ENCODE data around the gene SH2D6.
A peak's percentile ranks its signal among the peaks of the same experiment; 100 is the strongest.
"Not testable (repeated sequence)": the region's sequence is repeated elsewhere in the genome, so short reads cannot be mapped to it uniquely, and the experiment has no call there.

SH2D6 gene

GRCh38 chr2:85418132-85419008 lies at the start of gene SH2D6:
TSS of gene SH2D6 (plus strand) at chr2:85418714. CDS start at chr2:85429466, 10,752 bp downstream.
- DNase-seq (ENCODE audit: low spot score in 2 of 2) (peak; percentile 79 to 92), ATAC-seq (ENCODE audit: low read depth) (peak; percentile 81)
- H3K27ac Mint-ChIP-seq = peak within 1 kb of the TSS; percentile 91
- H3K4me1 Mint-ChIP-seq = peaks cover 16% of the 10 kb centered on the region
- H3K9me3 Mint-ChIP-seq = no peaks in the 10 kb centered on the region
- no peaks in the 10 kb centered on the region for H3K27me3 Mint-ChIP-seq
- H3K4me3 Mint-ChIP-seq = peak within 1 kb of the TSS; percentile 97
- no peaks in the 10 kb centered on the region for H3K36me3 Mint-ChIP-seq

GRCh38 chr2:85368921-85369320 lies 49.6 kb upstream of the SH2D6 start:
- DNase-seq (ENCODE audit: low spot score in 2 of 2) = no peak
- no peak for ATAC-seq (ENCODE audit: low read depth)
- no peaks in the 10 kb centered on the region for H3K27me3 Mint-ChIP-seq
- no peaks in the 10 kb centered on the region for H3K4me1 Mint-ChIP-seq
- peaks cover 13% of the 10 kb centered on the region for H3K36me3 Mint-ChIP-seq
- H3K27ac Mint-ChIP-seq = no peak overlapping the region
- H3K4me3 Mint-ChIP-seq = no peak overlapping the region
- H3K9me3 Mint-ChIP-seq = peaks cover under 1% of the 10 kb centered on the region

GRCh38 chr2:85369500-85369899 lies 49.0 kb upstream of the SH2D6 start:
- Mint-ChIP-seq H3K27ac (no peak overlapping the region), H3K4me3 (no peak overlapping the region), H3K4me1 (no peaks in the 10 kb centered on the region), H3K27me3 (no peaks in the 10 kb centered on the region), H3K36me3 (peaks cover 15% of the 10 kb centered on the region), H3K9me3 (peaks cover 2% of the 10 kb centered on the region)
- ATAC-seq (ENCODE audit: low read depth) (no peak), DNase-seq (ENCODE audit: low spot score in 2 of 2) (no peak)

- DNase-seq (ENCODE audit: low spot score in 2 of 2) (no peak), ATAC-seq (ENCODE audit: low read depth) (no peak)
- Mint-ChIP-seq H3K4me1 (no peaks in the 10 kb centered on the region), H3K9me3 (peaks cover 2% of the 10 kb centered on the region), H3K4me3 (no peak overlapping the region), H3K36me3 (peaks cover 23% of the 10 kb centered on the region), H3K27ac (no peak overlapping the region), H3K27me3 (no peaks in the 10 kb centered on the region)
Observed at GRCh38 chr2:85371045-85371444, 47.5 kb upstream of the SH2D6 start.

- Mint-ChIP-seq H3K9me3 (peaks cover 2% of the 10 kb centered on the region), H3K27me3 (no peaks in the 10 kb centered on the region), H3K36me3 (peaks cover 38% of the 10 kb centered on the region), H3K4me1 (no peaks in the 10 kb centered on the region), H3K27ac (no peak overlapping the region), H3K4me3 (no peak overlapping the region)
- DNase-seq (ENCODE audit: low spot score in 2 of 2) (no peak), ATAC-seq (ENCODE audit: low read depth) (no peak)
Observed at GRCh38 chr2:85376291-85377065, 42.0 kb upstream of the SH2D6 start.

- no peak for ATAC-seq (ENCODE audit: low read depth)
- H3K4me3 Mint-ChIP-seq = no peak overlapping the region
- no peaks in the 10 kb centered on the region for H3K27me3 Mint-ChIP-seq
- H3K9me3 Mint-ChIP-seq = peaks cover 2% of the 10 kb centered on the region
- no peak overlapping the region for H3K27ac Mint-ChIP-seq
- no peaks in the 10 kb centered on the region for H3K4me1 Mint-ChIP-seq
- DNase-seq (ENCODE audit: low spot score in 2 of 2) = no peak
- peaks cover 38% of the 10 kb centered on the region for H3K36me3 Mint-ChIP-seq
Observed at GRCh38 chr2:85377083-85377482, 41.4 kb upstream of the SH2D6 start.

GRCh38 chr2:85378257-85378656 lies 40.3 kb upstream of the SH2D6 start:
- Mint-ChIP-seq H3K27ac (no peak overlapping the region), H3K36me3 (peaks cover 36% of the 10 kb centered on the region), H3K4me3 (no peak overlapping the region)

GRCh38 chr2:85380048-85380447 lies 38.5 kb upstream of the SH2D6 start:
- peaks cover 2% of the 10 kb centered on the region for H3K4me1 Mint-ChIP-seq
- H3K36me3 Mint-ChIP-seq = peaks cover 32% of the 10 kb centered on the region
- ATAC-seq (ENCODE audit: low read depth) = no peak
- H3K27ac Mint-ChIP-seq = no peak overlapping the region
- DNase-seq (ENCODE audit: low spot score in 2 of 2) = no peak
- H3K4me3 Mint-ChIP-seq = no peak overlapping the region
- H3K27me3 Mint-ChIP-seq = no peaks in the 10 kb centered on the region
- no peaks in the 10 kb centered on the region for H3K9me3 Mint-ChIP-seq

More at GRCh38 chr2:85378257-85378656, 40.3 kb upstream of the SH2D6 start:
- Mint-ChIP-seq H3K9me3 (peaks cover 2% of the 10 kb centered on the region), H3K4me1 (no peaks in the 10 kb centered on the region), H3K27me3 (no peaks in the 10 kb centered on the region)
- no peak for ATAC-seq (ENCODE audit: low read depth)
- DNase-seq (ENCODE audit: low spot score in 2 of 2) = no peak

GRCh38 chr2:85383151-85383550 lies 35.4 kb upstream of the SH2D6 start:
- not testable (repeated sequence) for H3K4me1 Mint-ChIP-seq; DNase-seq (ENCODE audit: low spot score in 2 of 2); H3K9me3 Mint-ChIP-seq; ATAC-seq (ENCODE audit: low read depth); H3K4me3 Mint-ChIP-seq; H3K27me3 Mint-ChIP-seq
- Mint-ChIP-seq H3K27ac (peak overlapping the region; percentile 90), H3K36me3 (peaks cover 18% of the 10 kb centered on the region)

- H3K4me1 Mint-ChIP-seq = peaks cover 2% of the 10 kb centered on the region
- ATAC-seq (ENCODE audit: low read depth) (no peak), DNase-seq (ENCODE audit: low spot score in 2 of 2) (no peak)
- H3K9me3 Mint-ChIP-seq = no peaks in the 10 kb centered on the region
- H3K36me3 Mint-ChIP-seq = peaks cover 13% of the 10 kb centered on the region
- no peak overlapping the region for H3K4me3 Mint-ChIP-seq
- peak overlapping the region; percentile 90 for H3K27ac Mint-ChIP-seq
- no peaks in the 10 kb centered on the region for H3K27me3 Mint-ChIP-seq
Observed at GRCh38 chr2:85383850-85384249, 34.7 kb upstream of the SH2D6 start.

- DNase-seq (ENCODE audit: low spot score in 2 of 2) = no peak
- peak overlapping the region; percentile 63 for H3K27ac Mint-ChIP-seq
Observed at GRCh38 chr2:85385746-85386145, 32.8 kb upstream of the SH2D6 start.

GRCh38 chr2:85387754-85388153 lies 30.8 kb upstream of the SH2D6 start:
- Mint-ChIP-seq H3K9me3 (no peaks in the 10 kb centered on the region), H3K36me3 (peaks cover 15% of the 10 kb centered on the region), H3K4me3 (no peak overlapping the region), H3K4me1 (peaks cover 13% of the 10 kb centered on the region), H3K27ac (peak overlapping the region; percentile 95), H3K27me3 (no peaks in the 10 kb centered on the region)
- DNase-seq (ENCODE audit: low spot score in 2 of 2) = no peak
- no peak for ATAC-seq (ENCODE audit: low read depth)

More at GRCh38 chr2:85385746-85386145, 32.8 kb upstream of the SH2D6 start:
- Mint-ChIP-seq H3K4me1 (peaks cover 2% of the 10 kb centered on the region), H3K9me3 (no peaks in the 10 kb centered on the region), H3K36me3 (peaks cover 11% of the 10 kb centered on the region), H3K4me3 (no peak overlapping the region), H3K27me3 (no peaks in the 10 kb centered on the region)
- no peak for ATAC-seq (ENCODE audit: low read depth)

GRCh38 chr2:85388878-85389538 lies 29.5 kb upstream of the SH2D6 start:
- H3K4me1 Mint-ChIP-seq = peaks cover 13% of the 10 kb centered on the region
- DNase-seq (ENCODE audit: low spot score in 2 of 2) (no peak), ATAC-seq (ENCODE audit: low read depth) (no peak)
- H3K9me3 Mint-ChIP-seq = no peaks in the 10 kb centered on the region
- no peaks in the 10 kb centered on the region for H3K27me3 Mint-ChIP-seq
- H3K27ac Mint-ChIP-seq = peak overlapping the region; percentile 95
- H3K36me3 Mint-ChIP-seq = peaks cover 17% of the 10 kb centered on the region
- H3K4me3 Mint-ChIP-seq = no peak overlapping the region

Data from memory B cell (primary cell).